Stimulated activated CD4-positive, alpha-beta T cell treated with anti-CD3 and anti-CD28 coated beads, Interleukin-4, amount 100 ng/mL, for 1 hour (primary cell): ENCODE data around the gene OR2C3.
"Not testable (repeated sequence)": the region's sequence is repeated elsewhere in the genome, so short reads cannot be mapped to it uniquely, and the experiment has no call there.

Source experiments
- DNase-seq: peaks from one replicate; pipeline ENCODE4 v3.0.0-alpha.2; 2020

The OR2C3 gene

DNA sequence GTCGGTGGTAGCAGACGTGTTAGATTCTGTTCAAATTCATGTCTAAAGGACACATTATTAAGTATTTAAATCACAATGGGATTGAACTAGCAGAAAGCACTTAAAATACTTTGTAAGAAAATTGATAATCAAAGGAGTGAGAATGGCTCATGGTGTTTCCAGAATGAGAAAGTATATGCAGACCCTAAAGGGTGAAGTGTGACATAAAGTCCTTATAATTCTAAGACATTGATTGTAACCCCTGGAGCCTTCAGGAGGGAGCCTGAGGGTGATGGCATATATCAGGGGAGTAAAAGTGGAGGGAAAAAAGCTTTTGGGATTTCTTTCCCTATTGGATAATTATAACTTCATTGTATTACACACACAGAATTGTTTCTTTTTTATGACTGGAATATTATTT, at the start of gene OR2C3:
OR2C3 (minus strand) TSS at position 101 of the 400 bp plus-strand sequence. CDS start 3,929 bp downstream, outside the sequence.
- no peak for DNase-seq

DNA sequence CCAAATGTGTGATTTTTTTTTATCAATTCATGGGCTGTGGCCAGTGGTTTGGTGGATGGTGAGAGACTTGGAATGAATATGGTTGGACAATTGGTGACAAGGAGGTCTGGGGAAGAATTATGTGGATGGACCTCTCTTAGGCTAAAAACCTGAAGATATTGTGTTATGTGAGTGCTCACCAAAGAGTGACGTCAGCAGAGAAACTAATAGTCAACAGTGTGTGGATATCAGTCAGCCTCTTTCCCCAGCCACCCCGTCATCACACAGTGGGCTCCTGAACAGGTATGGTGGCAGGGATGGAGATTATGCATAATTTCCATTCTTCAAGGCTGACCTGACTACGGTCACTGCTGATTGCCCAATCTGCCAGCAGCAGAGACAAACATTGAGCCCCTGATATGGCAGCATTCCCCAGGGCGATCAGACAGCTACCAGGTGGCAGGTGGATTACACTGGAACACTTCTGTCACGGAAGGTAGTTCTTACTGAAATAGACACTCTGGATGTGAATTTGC, 42.8 kb upstream of the OR2C3 start:
- no peak for DNase-seq

- no peak for DNase-seq
Observed at GRCh38 chr1:247576514-247576913, 40.3 kb upstream of the OR2C3 start.

- DNase-seq, result no peak
Observed at GRCh38 chr1:247574664-247575063, 38.4 kb upstream of the OR2C3 start.

DNA sequence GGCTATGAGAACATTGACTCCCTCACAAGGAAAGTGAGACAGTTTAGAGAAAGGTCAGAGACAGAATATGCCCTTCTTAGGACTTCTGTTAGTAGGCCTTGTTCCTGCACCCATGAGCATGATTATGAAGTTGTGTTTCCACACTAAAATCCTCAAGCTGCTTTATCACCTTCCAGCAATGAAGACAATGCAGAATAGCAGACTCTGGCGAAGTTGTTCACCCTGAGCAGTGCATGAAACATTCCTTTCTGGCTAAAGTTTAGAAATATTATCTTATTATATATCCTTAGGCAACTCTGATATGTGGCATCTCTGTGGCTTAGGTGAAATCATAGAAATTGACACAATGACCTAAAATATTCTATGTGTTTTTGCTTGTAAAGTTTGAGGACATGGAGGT, 38.0 kb upstream of the OR2C3 start:
- no peak for DNase-seq

GRCh38 chr1:247562198-247562597, 26.0 kb upstream of the OR2C3 start:
- no peak for DNase-seq

- no peak for DNase-seq
Observed at GRCh38 chr1:247561711-247562110, 25.5 kb upstream of the OR2C3 start.

- no peak for DNase-seq
Observed at GRCh38 chr1:247557926-247558674, 21.9 kb upstream of the OR2C3 start.

GRCh38 chr1:247552231-247552630, 16.0 kb upstream of the OR2C3 start:
- no peak for DNase-seq

GRCh38 chr1:247551721-247552120, 15.5 kb upstream of the OR2C3 start:
- no peak for DNase-seq

DNA sequence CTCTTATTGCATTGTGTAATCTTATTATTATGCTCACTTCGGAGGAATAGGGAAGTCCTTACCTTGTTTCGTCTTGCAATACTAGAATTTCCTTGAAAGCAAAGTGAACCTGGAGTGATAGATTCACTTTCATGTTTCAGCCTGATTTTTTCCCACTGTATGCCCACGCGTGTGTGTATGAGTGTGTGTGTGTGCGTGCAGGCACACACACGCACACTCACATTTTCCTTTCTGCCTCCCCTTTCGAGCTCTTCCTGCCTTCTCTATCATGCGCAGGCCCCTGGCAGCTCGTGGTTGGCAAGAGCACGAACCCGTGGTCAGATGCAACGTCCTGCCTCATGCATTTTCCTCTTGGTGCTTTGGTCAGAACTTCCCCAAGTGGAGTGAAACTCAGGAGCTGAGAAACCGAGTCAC, 12.5 kb upstream of the OR2C3 start, which contains the start of gene GCSAML:
GCSAML (plus strand) TSS at position 366 of the 414 bp plus-strand sequence. CDS start 58 bp downstream, outside the sequence.
- DNase-seq, result no peak

GRCh38 chr1:247548092-247548491, 11.9 kb upstream of the OR2C3 start:
- DNase-seq, result no peak

DNA sequence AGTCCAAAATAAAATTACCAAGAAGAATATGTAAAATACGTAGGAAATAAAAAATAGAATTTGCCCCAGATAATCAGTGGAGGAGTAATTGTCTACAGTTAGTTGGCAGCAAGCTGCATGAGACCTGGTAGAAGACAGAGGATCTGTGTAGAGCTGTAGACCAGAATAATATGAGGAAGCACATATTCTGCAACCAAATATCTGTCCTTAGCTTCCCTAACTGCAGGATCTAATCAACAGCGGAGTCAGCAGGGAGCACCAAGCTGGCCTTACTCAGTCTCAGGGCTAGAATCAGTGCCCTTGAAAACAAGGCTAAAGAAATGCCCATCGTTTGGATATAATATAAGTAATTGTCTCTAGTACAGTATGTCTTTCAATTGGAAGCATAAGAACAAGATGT, 6.6 kb upstream of the OR2C3 start:
- DNase-seq, result no peak

DNA sequence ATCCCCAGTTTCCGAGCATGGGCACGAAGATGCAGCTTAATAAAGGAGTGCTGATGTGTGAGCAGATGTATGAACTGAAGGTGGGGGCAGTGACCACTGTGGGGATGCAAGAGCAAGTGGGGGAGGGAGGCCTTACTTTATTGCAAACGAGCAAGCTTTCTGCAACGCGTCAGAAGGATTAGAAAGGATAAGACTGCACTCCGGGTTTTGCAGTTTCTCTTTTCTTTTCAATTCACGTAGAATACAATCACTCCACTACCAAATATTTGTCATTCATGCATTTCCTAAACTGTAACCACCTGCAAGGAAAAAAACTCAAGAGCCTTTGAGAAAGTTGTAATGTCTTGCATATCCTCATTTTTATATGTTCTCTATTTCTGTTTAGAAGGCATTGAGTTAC, 4.3 kb upstream of the OR2C3 start:
- no peak for DNase-seq

DNA sequence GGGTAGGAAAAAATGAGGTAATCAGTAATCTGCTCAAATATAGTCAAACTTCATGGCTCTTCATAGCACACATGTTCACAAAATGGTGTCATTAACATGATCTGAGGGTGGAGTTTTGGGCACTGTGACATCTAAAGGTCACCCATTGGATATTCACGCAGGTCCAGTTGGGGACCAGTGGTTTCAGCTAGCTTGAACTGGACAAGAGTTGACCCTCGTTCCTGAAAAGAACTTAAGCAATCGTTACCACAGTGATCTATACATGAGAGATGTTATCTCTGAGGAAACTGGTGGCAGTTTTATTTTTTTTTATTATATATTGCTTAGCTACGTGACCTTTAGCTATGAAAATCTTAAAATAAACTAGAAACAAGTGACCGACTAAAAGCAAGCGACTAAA, 3.0 kb upstream of the OR2C3 start:
- DNase-seq, result no peak

- DNase-seq, result no peak
Observed at GRCh38 chr1:247538561-247538960, 2.3 kb upstream of the OR2C3 start.

DNA sequence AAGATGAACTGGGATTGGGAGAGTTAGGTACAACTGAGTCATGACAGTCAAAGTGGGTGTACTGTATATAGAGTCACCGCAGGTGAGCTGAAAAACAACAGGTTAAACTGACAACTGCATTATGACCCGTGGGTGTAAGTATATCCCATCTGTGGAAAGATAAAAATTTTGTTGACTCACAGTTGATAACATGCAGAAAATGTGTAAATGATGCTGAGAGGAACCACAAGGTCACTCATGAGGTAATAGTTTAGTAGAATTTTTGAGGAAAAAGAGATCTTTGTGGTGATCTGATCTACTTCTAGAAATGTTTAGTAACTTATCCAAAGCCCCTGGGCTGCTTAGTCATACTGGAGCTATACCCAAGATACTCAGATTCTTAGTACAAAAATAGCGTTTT, 838 bp downstream of the OR2C3 start:
- DNase-seq, result no peak

DNA sequence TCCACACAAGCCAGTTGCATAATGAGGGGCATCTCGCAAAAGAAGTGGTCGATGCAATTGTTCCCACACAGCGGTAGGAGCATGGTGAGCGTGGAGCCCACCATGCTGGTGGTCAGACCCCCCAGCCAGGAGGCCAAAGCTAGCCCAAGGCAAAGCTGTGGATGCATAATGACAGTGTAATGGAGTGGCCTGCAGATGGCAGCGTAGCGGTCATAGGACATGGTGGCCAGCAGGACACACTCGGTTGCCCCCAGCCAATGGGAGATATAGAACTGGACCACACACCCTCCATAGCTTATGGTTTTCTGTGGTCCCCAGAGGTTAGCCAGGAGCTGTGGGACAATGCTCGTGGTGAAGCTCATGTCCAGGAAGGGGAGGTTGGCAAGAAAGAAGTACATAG, 4.3 kb downstream of the OR2C3 start:
- DNase-seq, result no peak

GRCh38 chr1:247530785-247531184, 5.5 kb downstream of the OR2C3 start:
- no peak for DNase-seq

DNA sequence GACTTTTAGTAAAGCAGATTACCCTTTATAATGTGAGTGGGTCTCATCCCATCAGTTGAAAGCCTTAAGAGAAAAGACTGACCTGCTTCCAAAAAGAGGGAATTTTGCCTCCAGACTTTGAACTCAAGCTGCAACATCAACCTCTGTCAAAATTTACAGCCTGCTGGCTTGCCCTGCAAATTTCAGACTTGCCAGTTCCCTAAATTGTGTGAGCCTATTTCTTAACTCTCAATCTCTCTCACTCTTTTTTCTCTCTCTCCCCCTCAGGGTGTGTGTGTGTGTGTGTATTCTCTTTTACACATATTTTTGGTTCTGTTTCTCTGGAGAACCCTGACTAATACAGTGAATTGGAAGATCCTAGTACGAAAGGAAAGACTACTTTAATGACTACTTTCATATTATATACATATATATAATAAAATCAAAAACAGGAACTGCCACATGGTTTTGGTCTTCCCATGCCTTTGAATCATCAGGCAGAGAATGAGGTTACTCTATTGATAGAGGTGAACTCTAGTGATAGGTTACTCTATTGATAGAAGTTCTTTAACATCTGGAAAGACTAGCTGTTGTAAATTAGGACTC, 6.4 kb downstream of the OR2C3 start:
- no peak for DNase-seq

DNA sequence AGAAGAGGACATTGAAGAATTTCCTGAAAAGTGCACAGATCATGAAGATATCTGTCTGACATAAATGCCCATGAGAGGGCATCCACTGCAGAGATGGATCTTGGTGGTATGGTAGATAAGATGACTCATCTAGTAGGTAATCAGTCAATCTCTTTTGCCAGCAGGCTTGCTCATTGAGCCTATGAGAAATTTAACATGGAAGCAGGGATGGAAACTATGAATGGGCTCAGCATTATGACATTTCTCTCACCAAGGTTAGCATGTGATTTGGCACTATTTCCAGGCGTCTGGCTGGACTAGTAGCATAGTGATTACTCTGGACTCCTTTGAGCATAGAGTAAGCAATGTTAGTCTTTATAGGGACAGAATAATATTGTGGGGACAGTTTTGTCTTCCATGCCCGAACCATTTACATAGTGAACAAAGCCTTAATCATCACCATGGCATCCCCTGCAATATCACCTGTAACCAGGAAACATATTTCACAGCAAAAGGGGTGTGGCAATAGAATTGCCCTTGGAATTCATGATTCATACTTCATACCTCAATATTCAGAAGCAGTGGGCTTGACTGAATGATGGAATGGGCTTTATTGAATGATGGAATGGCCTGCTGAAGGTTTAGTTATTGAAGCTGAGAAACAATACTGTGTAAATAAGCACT, 7.3 kb downstream of the OR2C3 start:
- DNase-seq, result no peak

- DNase-seq, result not testable (repeated sequence)
Observed at GRCh38 chr1:247521886-247522285, 14.4 kb downstream of the OR2C3 start.

DNA sequence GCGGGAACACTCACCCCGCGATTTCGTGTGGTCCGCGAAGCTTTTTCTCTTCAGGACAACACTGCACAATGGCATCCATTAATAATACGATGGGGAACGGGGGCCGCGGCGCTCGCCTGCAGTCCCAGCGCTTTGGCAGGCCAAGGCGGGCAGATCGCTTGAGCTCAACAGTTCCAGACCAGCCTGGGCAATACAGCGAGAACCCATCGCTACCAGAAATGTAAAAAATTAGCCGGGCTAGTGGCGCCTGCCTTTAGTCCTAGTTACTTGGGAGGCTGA, 17.7 kb downstream of the OR2C3 start:
- no peak for DNase-seq
